Panc1 (cell line): Measurements from ENCODE around the gene ITGA11. TPM values are rescaled to one million over a fixed set of nuclear protein-coding genes. Genes with fewer than 3 reads are reported as not detected.

Source experiments
- ATAC-seq: fragments of 200-7000 bp; cut with Tn5 transposase; 2 replicates; pipeline ENCODE4 v1.9.1; 2020; ENCODE audit warnings: mild to moderate bottlenecking, moderate library complexity
- BruUV-seq: library from RNA; stranded (reverse); fragments of 400-500 nt; replicated peaks from 2 replicates; lab custom pipeline; 2021; lab: Mats Ljungman, UMichigan
- CTCF ChIA-PET: fragments of 300-600 bp; sonication (Branson Sonifier 250); formaldehyde crosslinking; loops from one replicate; lab custom pipeline; 2022; ENCODE audit warnings: antibody characterized with exemption; lab: Charles Lee
- POLR2A ChIA-PET: fragments of 300-600 bp; sonication (Branson Sonifier 250); formaldehyde crosslinking; loops from one replicate; lab custom pipeline; 2022; ENCODE audit warnings: antibody characterized with exemption; lab: Charles Lee
- DNase-seq: peaks from one replicate; pipeline ENCODE4 v3.0.0-alpha.2; 2010; ENCODE audit warnings: low read depth, low spot score
- H3K27ac ChIP-seq: 2 replicates; pipeline ENCODE4 v1.5.1; 2011; ENCODE audit warnings: mild to moderate bottlenecking, low read length, inconsistent platforms
- H3K27me3 ChIP-seq: fragments of 200-500 bp; sonication (Bioruptor generic); 2 replicates; pipeline ENCODE4 v1.6.0; 2014; ENCODE audit warnings: low read length, inconsistent platforms; ENCODE audit not compliant: control insufficient read depth, insufficient read depth
- H3K36me3 ChIP-seq: fragments of 200-500 bp; sonication (Bioruptor generic); 2 replicates; pipeline ENCODE4 v1.5.1; 2014; ENCODE audit warnings: inconsistent platforms, mild to moderate bottlenecking, low read length, moderate library complexity; ENCODE audit not compliant: control insufficient read depth, insufficient read depth
- H3K4me1 ChIP-seq: 2 replicates; pipeline ENCODE4 v1.5.1; 2011; ENCODE audit warnings: inconsistent platforms, mild to moderate bottlenecking, low read length, moderate library complexity; ENCODE audit not compliant: control insufficient read depth, insufficient read depth
- H3K4me3 ChIP-seq, 2 experiments: 2 replicates each; pipeline ENCODE4 v1.5.1; 2011 to 2012; ENCODE audit warnings: low read depth in 2 of 2, low read length in 2 of 2, mild to moderate bottlenecking in 2 of 2, inconsistent platforms in 1 of 2, moderate library complexity in 1 of 2
- H3K9me3 ChIP-seq: fragments of 200-500 bp; sonication (Bioruptor generic); 2 replicates; pipeline ENCODE4 v1.5.1; 2014; ENCODE audit warnings: low read depth, mild to moderate bottlenecking, inconsistent platforms, low read length, moderate library complexity; ENCODE audit not compliant: control insufficient read depth, insufficient read depth
- CTCF ChIP-seq: fragments of 450-650 bp; IDR thresholded peaks from 2 replicates; pipeline ENCODE4 v1.5.1; 2017; ENCODE audit warnings: mild to moderate bottlenecking
- POLR2AphosphoS5 ChIP-seq: IDR thresholded peaks from 2 replicates; pipeline ENCODE4 v1.6.1; 2012; ENCODE audit warnings: mild to moderate bottlenecking, low read depth, low read length, moderate library complexity
- REST ChIP-seq, 2 experiments: IDR thresholded peaks; 2 replicates each; pipeline ENCODE4 v1.6.1; 2011 to 2012; ENCODE audit warnings: low read depth in 2 of 2, control low read depth in 1 of 2, low read length in 1 of 2, mild to moderate bottlenecking in 1 of 2, moderate library complexity in 1 of 2; ENCODE audit not compliant: insufficient read depth in 1 of 2
- SIN3A ChIP-seq: IDR thresholded peaks from 2 replicates; pipeline ENCODE4 v1.6.1; 2012; ENCODE audit warnings: low read depth, mild to moderate bottlenecking, low read length, moderate library complexity, borderline replicate concordance; ENCODE audit not compliant: insufficient read depth
- TCF7L2 ChIP-seq: IDR thresholded peaks from 2 replicates; pipeline ENCODE4 v1.6.1; 2011; ENCODE audit warnings: mild to moderate bottlenecking, low read depth, low read length, inconsistent platforms
- in situ Hi-C: cut with HindIII; loops from 2 replicates; pipeline ENCODE4 v1.10.0; 2016; ENCODE audit warnings: low sequenced_read_pairs, low pct_unique_long_range_greater_than_20kb
- intact Hi-C: fragments of 100-400 bp; cut with micrococcal nuclease; formaldehyde crosslinking; loops from one replicate; pipeline ENCODE4 v1.10.0; 2022; ENCODE audit not compliant: unreplicated experiment
- total RNA-seq: library from RNA; stranded (reverse); gene quantifications from one replicate; pipeline ENCODE4 v1.2.1, GENCODE V29; 2021; ENCODE audit not compliant: unreplicated experiment

ITGA11 gene
- total RNA-seq, 1 experiment from 2014 or later = 0.28 TPM

GRCh38 chr15:68366314-68366713 is 65.6 kb downstream of the ITGA11 start:
- TF ChIP-seq REST (IDR thresholded peaks at IDR 0.05; ENCODE audit: insufficient read depth in 1 of 2, low read depth in 2 of 2, low read length in 1 of 2) (no peak), CTCF (no peak), TCF7L2 (no peak), POLR2AphosphoS5 (no peak), SIN3A (no peak)
- Histone ChIP-seq H3K27me3 (no peaks in the 10 kb centered on the region), H3K4me3 (no peak overlapping the region), H3K27ac (no peak overlapping the region), H3K9me3 (no peaks in the 10 kb centered on the region), H3K36me3 (no peaks in the 10 kb centered on the region), H3K4me1 (no peaks in the 10 kb centered on the region)
- intact Hi-C loops (no loop called here), in situ Hi-C loops (no loop called here)
- CTCF ChIA-PET = no interaction called here
- DNase-seq (no peak), ATAC-seq (no peak; the same call in 1 of the 2 replicates)
- no TSS peak for BruUV-seq
- POLR2A ChIA-PET = no interaction called here

- CTCF ChIA-PET = no interaction called here
- intact Hi-C loops = no loop called here
- BruUV-seq = no TSS peak
Observed at GRCh38 chr15:68365770-68366169, 66.2 kb downstream of the ITGA11 start.

More at GRCh38 chr15:68365770-68366169, 66.2 kb downstream of the ITGA11 start:
- Histone ChIP-seq H3K27me3 (no peaks in the 10 kb centered on the region), H3K4me1 (no peaks in the 10 kb centered on the region), H3K36me3 (no peaks in the 10 kb centered on the region), H3K4me3 (no peak overlapping the region), H3K9me3 (no peaks in the 10 kb centered on the region), H3K27ac (no peak overlapping the region)
- no peak for DNase-seq
- in situ Hi-C loops = no loop called here
- no peak for ATAC-seq
- POLR2A ChIA-PET = no interaction called here
- TF ChIP-seq CTCF (no peak), POLR2AphosphoS5 (no peak), SIN3A (no peak), TCF7L2 (no peak), REST (IDR thresholded peaks at IDR 0.05; ENCODE audit: insufficient read depth in 1 of 2, low read depth in 2 of 2, low read length in 1 of 2) (no peak)
